Stimulated activated CD4-positive, alpha-beta T cell treated with anti-CD3 and anti-CD28 coated beads, Interleukin-2, amount 100 ng/mL, for 24 hours (primary cell): ENCODE measurements around the gene TRAF6.
"Not testable (repeated sequence)": the region's sequence is repeated elsewhere in the genome, so short reads cannot be mapped to it uniquely, and the experiment has no call there.

ENCODE experiments used
- DNase-seq, 2 donors: peaks; one replicate each; pipeline ENCODE4 v3.0.0-alpha.2; 2020

The TRAF6 gene, protein sequence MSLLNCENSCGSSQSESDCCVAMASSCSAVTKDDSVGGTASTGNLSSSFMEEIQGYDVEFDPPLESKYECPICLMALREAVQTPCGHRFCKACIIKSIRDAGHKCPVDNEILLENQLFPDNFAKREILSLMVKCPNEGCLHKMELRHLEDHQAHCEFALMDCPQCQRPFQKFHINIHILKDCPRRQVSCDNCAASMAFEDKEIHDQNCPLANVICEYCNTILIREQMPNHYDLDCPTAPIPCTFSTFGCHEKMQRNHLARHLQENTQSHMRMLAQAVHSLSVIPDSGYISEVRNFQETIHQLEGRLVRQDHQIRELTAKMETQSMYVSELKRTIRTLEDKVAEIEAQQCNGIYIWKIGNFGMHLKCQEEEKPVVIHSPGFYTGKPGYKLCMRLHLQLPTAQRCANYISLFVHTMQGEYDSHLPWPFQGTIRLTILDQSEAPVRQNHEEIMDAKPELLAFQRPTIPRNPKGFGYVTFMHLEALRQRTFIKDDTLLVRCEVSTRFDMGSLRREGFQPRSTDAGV

GRCh38 chr11:36509694-36510593 lies at the start of gene TRAF6:
Gene TRAF6, minus strand, starts transcription at chr11:36510272. Its CDS starts 8,757 bp downstream, at chr11:36501515.
- DNase-seq, result peak; percentile 95

DNA sequence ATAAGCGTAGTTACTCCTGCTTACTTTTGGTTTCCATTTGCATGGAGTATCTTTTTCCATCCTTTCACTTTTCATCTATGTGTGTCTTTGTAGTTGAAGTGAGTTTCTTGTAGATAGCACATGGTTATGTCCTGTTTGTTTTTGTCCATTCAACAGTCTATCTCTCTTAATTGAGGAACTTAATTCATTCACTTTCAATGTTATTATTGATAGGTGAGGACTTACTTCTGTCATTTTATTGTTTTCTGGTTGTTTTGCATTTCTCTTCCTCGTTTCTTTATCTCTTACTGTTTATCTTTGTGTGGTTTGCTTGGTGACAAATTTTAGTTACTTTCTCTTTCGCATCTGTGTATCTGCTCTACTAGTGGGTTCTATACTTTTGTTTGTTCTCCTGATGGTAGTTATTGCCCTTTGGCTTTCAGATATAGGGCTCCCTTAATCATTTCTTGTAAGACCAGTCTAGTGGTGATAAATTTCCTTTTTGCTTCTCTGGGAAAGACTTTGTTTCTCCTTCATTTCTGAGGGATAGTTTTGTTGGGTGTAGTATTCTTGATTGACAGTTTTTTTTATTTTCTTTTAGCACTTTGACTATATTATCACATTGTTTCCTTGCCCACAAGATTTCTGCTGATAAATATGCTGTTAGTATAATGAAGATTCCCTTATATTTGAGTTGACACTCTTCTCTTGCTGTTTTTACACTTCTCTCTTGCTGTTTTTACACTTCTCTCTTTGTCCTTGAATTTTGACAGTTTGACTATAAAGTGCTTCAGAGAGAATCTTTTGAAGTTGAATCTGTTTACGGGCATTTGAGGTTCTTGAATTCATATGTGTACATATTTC lies 48.7 kb upstream of the TRAF6 start:
- no peak for DNase-seq

DNA sequence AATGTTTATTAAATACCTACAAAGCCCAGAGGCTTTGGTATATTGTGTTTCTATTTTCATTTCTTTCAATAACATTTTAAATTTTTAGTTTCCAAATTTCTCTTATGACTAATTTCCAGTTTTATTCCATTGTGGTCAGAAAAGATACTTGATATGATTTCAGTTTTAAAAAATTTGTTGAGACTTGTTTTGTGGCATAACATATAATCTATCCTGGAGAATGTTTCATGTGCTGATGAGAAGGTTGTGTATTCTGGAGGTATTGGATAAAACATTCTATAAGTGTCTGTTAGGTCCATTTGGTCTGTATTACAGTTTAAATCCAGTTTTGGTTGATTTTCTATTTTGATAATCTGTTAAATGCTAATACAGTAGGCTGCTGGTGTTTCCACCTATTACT lies 47.9 kb upstream of the TRAF6 start:
- no peak for DNase-seq

DNA sequence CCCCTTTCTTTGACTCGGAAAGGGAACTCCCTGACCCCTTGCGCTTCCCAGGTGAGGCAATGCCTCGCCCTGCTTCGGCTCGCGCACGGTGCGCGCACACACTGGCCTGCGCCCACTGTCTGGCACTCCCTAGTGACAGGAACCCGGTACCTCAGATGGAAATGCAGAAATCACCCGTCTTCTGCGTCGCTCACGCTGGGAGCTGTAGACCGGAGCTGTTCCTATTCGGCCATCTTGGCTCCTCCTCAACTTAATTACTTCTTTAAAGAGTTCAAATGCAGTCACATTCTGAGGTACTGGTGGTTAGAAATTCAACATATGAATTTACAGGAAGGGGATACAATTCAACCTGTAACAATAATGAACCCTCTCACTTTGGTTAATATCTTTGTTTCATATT lies 47.3 kb upstream of the TRAF6 start:
- DNase-seq, result not testable (repeated sequence)

- DNase-seq, result no peak
Observed at GRCh38 chr11:36550385-36551115, 40.5 kb upstream of the TRAF6 start.

DNA sequence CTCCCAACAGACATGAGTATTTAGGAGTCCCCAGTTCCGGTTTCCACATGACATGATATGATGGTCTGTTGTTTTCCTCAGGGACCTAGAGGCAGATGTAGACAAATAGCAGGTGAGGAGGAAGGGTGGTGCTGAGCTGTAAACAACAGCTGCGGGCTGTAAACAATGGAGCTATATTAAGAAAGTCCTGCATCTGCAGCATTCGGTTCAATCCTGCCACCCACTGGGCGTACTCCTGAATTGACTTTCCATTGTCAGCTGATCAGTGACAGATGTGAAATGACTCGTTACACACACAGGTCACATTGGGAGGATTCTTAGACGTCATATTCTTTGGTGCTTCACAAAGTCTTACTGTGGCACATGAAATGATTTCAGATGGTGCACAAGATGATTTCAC lies 30.9 kb upstream of the TRAF6 start:
- peak in 1 of 2 donors; percentile 13 for DNase-seq

GRCh38 chr11:36534276-36534840 lies 24.3 kb upstream of the TRAF6 start:
- no peak for DNase-seq

DNA sequence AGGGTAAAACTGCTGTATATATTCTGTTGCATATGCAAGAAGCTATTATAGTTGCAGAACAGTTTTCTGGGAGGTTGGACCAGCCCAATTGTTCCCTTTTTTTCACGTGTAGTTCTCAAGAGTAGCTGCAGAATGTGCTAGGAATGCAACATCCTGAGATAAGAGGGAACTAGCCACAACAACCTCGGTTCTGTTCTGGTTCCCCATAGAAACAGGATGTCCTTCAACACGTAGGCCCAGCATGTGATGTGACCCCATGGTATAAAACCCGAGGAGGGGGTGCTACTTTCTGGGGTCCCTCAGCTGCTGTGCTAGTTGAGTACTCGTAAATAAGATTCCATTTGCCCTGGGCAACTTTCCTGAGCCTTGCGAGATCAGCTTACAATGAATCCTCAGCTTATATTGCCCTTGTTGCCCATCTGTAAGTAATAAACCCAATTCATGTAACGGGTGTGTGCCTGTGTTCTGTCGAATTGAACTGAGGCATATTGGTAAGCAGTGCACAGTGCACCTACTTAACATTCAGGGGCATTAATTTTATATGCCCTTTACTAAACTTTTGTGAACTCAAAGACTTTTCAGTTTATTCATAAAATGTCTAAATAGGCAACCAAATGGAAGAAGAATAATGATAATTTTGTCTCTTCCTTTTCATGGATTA lies 23.0 kb upstream of the TRAF6 start:
- no peak for DNase-seq

DNA sequence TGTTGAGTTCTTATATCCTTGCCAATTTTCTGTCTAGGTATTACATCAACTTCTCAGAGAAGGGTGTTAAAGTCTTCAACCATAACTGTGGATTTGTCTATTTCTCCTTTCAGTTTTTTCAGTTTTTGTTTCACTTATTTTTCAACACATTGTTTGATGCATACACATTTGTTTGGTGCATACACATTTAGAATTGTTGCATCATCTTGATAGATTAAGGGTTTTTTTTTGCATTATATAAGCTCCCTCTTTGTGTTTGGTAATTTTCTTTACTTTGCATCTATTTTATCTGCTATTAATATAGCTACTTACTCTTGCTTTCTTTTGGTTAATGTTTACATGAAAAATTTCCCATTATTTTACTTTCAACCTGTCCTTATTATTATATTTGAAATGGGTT lies 20.8 kb upstream of the TRAF6 start:
- no peak for DNase-seq

- DNase-seq, result no peak
Observed at GRCh38 chr11:36513965-36514364, 3.9 kb upstream of the TRAF6 start.

GRCh38 chr11:36512016-36512415 lies 1.9 kb upstream of the TRAF6 start:
- no peak for DNase-seq

DNA sequence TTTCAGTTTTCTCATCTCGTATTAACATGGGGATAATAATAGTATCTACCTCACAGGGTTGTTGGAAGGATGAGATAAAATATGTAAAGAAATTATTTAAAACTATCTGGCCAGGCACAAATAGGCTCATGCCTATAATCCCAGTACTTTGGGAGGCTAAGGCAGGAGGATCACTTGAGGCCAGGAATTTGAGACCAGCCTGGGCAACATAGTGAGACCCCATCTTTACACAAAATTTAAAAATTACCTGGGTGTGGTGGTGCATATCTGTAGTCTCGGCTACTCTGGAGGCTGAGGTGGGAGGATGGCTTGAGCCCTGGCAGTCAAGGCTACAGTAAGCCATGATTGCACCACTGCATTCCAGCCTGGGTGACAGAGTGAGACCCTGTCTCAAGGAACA lies 990 bp upstream of the TRAF6 start:
- DNase-seq, result not testable (repeated sequence)

DNA sequence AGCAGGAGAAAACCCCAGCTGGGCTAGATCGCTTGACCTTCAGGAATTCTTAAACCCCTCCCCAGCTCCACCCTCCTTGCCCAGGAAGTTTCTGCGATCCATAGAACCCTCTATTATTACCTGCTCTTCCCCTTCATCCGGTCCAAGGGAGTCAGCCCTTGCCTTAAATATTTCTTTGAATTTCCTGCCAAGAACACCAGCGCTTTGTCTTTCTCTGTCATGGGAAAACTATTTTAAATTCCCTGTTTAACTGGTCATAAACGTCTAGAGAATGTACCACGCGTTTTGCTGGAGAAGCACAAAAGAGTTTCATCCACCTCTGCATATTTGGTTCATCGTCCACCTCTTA lies 496 bp upstream of the TRAF6 start:
- no peak for DNase-seq

DNA sequence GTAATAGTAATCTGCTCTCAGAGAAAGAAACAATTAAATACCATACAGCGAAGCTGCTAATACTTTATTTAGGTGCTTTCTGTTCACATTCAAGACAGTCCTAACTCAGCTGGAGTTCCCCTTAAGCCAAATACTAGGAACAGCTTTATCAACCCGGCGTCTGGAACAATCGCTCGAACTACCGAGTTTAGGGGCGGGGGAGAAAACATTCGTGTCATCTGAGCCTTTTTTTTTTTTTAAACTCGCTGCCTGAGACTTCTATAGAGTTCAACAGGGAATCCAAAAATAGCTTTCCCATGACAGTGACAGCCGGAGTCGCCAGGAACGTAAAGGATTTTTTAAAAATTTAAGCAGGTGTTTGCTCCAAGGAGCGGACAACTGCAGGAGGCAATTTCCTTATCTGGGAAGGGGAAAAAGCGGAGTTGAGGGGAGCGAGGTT lies 852 bp downstream of the TRAF6 start:
- DNase-seq, result peak; percentile 16 to 28

- DNase-seq, result no peak
Observed at GRCh38 chr11:36508743-36509142, 1.3 kb downstream of the TRAF6 start.

GRCh38 chr11:36507824-36508489 lies 2.1 kb downstream of the TRAF6 start:
- DNase-seq, result no peak

GRCh38 chr11:36501236-36501635 lies 8.8 kb downstream of the TRAF6 start:
- DNase-seq, result no peak

DNA sequence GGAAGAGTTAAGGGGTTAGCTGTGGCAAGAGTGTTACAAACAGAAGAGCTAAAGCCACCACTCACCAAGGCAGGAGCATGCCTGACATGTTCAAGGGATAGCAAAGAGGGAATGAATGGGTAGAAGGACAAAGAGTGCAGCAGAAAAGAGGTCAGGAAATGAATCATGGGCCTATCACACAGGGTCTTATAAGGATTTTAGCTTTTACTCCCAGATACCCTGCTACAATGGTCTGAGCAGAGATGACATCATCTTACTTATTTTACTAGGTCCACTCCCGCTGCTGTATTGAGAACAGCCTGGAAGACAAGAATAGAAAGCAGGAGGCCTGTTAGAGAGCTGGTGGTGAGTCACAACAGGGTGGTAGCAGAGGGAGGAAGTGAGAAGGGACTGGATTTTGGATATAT lies 9.8 kb downstream of the TRAF6 start:
- no peak for DNase-seq

GRCh38 chr11:36499315-36499714 lies 10.8 kb downstream of the TRAF6 start:
- no peak for DNase-seq

DNA sequence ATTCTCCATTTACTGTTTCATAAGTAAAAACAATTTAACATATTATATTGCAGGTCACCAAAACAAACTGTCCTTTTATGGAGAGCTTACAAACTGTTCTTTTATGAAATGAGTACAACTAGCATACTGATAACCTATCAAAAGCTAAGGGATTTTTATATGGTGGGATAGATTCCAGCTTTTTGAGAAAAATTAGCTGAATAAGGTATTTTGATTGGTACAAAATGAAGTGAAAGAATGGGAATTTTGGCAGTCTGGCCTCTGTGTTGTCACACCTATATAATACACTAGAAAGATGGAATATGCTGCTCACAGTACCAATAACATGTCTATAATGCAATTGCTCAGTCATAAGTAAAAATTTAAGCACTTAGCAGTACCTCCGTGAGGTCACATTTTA lies 11.4 kb downstream of the TRAF6 start:
- no peak for DNase-seq

GRCh38 chr11:36493332-36493731 lies 16.7 kb downstream of the TRAF6 start:
- no peak for DNase-seq
